Gastroesophageal sphincter (tissue), 4 donors: ENCODE data around the gene C16orf92. TPM values are rescaled to one million over a fixed set of nuclear protein-coding genes. Genes with fewer than 3 reads are reported as not detected.

ENCODE experiments used
- ATAC-seq: fragments of 150-250 bp; one replicate; pipeline ENCODE4 v1.9.1; 2016; ENCODE audit warnings: mild to moderate bottlenecking, moderate library complexity
- H3K27ac ChIP-seq, 4 donors: fragments of 200-600 bp; sonication (generic) in 3 of 4; 1 replicate in 3 of 4; 2 replicates in 1 of 4; pipeline ENCODE4 v1.5.1; 2016 to 2019
- H3K27me3 ChIP-seq: fragments of 200-600 bp; sonication (generic); one replicate; pipeline ENCODE4 v1.5.1; 2019
- H3K36me3 ChIP-seq, 2 donors: fragments of 200-600 bp; sonication (generic); one replicate each; pipeline ENCODE4 v1.5.1; 2019; ENCODE audit warnings: control low read depth in 1 of 2
- H3K4me1 ChIP-seq, 3 donors: fragments of 200-600 bp; sonication (generic); 1 replicate in 2 of 3; 2 replicates in 1 of 3; pipeline ENCODE4 v1.5.1; 2016 to 2019; ENCODE audit warnings: control low read depth in 2 of 3
- H3K4me3 ChIP-seq, 2 donors: fragments of 200-600 bp; sonication (generic); one replicate each; pipeline ENCODE4 v1.5.1; 2019; ENCODE audit warnings: mild to moderate bottlenecking in 1 of 2, moderate library complexity in 1 of 2
- H3K9me3 ChIP-seq, 3 donors: fragments of 200-600 bp; sonication (generic); one replicate each; pipeline ENCODE4 v1.5.1; 2017 to 2019; ENCODE audit warnings: control low read depth in 2 of 3
- EP300 ChIP-seq: sonication (generic); formaldehyde crosslinking; IDR thresholded peaks from one replicate; pipeline ENCODE4 v1.6.1; 2017; ENCODE audit warnings: antibody characterized with exemption, mild to moderate bottlenecking
- POLR2A ChIP-seq, 2 donors: fragments of 450-650 bp; IDR thresholded peaks; one replicate each; pipeline ENCODE4 v1.6.1; 2017; ENCODE audit warnings: antibody characterized with exemption in 2 of 2, mild to moderate bottlenecking in 2 of 2, moderate library complexity in 1 of 2
- POLR2AphosphoS5 ChIP-seq: sonication (generic); formaldehyde crosslinking; IDR thresholded peaks from one replicate; pipeline ENCODE4 v1.6.1; 2017; ENCODE audit warnings: antibody characterized with exemption
- WGBS, 2 donors: methylation state at CpG; one replicate each; pipeline ENCODE4 v1.1.5; 2018; ENCODE audit warnings: low coverage in 1 of 2; 5-methylcytosine and 5-hydroxymethylcytosine counted together
- total RNA-seq, 4 donors: library from RNA; depleted of rRNA; stranded (reverse); fragments of >200 nt; gene quantifications; one replicate each; pipeline ENCODE4 v1.1.0, GENCODE V29; 2016
- TF ChIP-seq, protein P1 (sequence below), 4 experiments: fragments of 200-600 bp in 2 of 4; fragments of 450-650 bp in 2 of 4; sonication (generic) in 1 of 4; IDR thresholded peaks; one replicate each; pipeline ENCODE4 v1.5.1; 2017 to 2019; ENCODE audit warnings: antibody characterized with exemption in 4 of 4, mild to moderate bottlenecking in 2 of 4, moderate library complexity in 2 of 4

Gene C16orf92
- total RNA-seq, 4 donors from 2014 or later: not detected

DNA sequence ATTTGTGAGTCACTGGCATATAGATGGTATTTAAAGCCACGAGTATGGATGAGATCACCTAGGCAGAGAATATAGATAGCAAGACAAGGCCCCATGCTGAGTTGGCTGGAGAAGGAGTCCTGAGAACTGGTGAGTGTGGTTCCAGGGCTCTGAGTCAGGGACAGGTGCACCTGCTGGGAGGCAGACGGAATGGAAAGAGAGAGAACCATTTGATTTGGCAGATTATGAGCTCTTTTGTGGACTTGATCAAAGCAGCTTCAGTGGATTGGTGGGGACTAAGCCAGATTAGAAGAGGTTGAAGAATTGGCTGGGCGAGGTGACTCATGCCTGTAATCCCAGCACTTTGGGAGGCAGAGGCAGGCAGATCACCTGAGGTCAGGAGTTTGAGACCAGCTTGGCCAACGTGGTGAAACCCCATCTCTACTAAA, 4.3 kb upstream of the C16orf92 start:
- Histone ChIP-seq H3K27ac (no peak overlapping the region), H3K27me3 (no peaks in the 10 kb centered on the region), H3K9me3 (no peaks in the 10 kb centered on the region), H3K4me3 (no peak overlapping the region), H3K36me3 (no peaks in the 10 kb centered on the region), H3K4me1 (peaks cover 0 to 14% (median 4%) of the 10 kb centered on the region in 3 donors)
- no peak for ATAC-seq
- TF ChIP-seq, protein P1, sequence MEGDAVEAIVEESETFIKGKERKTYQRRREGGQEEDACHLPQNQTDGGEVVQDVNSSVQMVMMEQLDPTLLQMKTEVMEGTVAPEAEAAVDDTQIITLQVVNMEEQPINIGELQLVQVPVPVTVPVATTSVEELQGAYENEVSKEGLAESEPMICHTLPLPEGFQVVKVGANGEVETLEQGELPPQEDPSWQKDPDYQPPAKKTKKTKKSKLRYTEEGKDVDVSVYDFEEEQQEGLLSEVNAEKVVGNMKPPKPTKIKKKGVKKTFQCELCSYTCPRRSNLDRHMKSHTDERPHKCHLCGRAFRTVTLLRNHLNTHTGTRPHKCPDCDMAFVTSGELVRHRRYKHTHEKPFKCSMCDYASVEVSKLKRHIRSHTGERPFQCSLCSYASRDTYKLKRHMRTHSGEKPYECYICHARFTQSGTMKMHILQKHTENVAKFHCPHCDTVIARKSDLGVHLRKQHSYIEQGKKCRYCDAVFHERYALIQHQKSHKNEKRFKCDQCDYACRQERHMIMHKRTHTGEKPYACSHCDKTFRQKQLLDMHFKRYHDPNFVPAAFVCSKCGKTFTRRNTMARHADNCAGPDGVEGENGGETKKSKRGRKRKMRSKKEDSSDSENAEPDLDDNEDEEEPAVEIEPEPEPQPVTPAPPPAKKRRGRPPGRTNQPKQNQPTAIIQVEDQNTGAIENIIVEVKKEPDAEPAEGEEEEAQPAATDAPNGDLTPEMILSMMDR (IDR thresholded peaks at IDR 0.05): no peak
- no peak for TF ChIP-seq EP300
- WGBS, 2 donors: 66 to 89% methylated on average over 3 to 4 of the region's 4 CpGs

DNA sequence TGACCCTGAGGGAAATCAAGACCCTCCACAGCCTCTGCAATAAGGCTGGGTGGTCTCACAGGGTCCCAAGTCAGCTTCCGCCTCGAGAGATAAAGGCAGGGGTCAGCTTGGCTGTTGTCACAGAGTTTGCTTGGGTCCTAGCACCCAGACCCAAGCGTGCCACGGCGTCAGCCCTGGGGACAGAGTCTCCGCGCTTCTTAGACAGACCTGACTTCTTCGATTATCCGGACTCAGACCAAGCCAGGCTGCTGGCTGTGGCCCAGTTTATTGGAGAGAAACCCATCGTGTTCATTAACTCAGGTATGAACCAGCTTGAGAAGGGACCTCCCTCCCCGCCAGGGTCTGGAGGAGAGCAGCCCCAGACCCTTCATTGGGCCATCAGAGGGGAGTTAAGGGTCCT, 588 bp downstream of the C16orf92 start:
- Histone ChIP-seq H3K4me3 (no peak overlapping the region), H3K27ac (no peak overlapping the region), H3K9me3 (no peaks in the 10 kb centered on the region), H3K36me3 (no peaks in the 10 kb centered on the region), H3K27me3 (peaks cover 45% of the 10 kb centered on the region), H3K4me1 (peaks cover 0 to 14% (median 4%) of the 10 kb centered on the region in 3 donors)
- 80% methylated on average over 5 of the region's 11 CpGs; no CpG with 5 or more reads in 1 of the 2 donors for WGBS, 2 donors
- no peak for ATAC-seq
- TF ChIP-seq POLR2AphosphoS5 (no peak), POLR2A (IDR thresholded peaks at IDR 0.05) (no peak), EP300 (no peak)
- TF ChIP-seq, protein P1 (IDR thresholded peaks at IDR 0.05): no peak

DNA sequence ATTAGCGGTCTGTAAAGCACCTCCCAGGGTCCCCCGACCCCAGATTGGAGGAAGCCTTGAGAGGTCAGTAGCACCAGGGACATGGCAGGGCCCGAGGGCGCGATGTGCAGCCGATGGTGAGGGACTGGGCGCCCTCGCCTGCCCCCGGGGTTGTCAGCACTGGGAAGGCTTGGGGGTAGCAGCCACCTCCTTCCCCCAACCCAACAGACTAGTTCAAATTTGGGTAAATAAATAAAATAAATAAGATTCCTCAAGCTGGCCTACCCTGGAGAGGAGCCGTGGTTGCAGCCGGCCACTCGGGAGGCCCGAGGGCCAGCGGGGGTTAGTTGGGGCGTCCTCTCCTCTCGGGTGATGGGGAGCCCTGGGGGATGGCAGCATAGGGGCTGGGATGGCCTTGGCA, 1.5 kb downstream of the C16orf92 start:
- H3K9me3 ChIP-seq: no peaks in the 10 kb centered on the region
- no peak for ATAC-seq
- H3K4me3 ChIP-seq: no peak overlapping the region
- TF ChIP-seq, protein P1 (IDR thresholded peaks at IDR 0.05): no peak
- no peak for TF ChIP-seq EP300
- TF ChIP-seq POLR2AphosphoS5: no peak
- TF ChIP-seq POLR2A (IDR thresholded peaks at IDR 0.05): no peak
- WGBS, 2 donors: no CpG with 5 or more reads among the region's 16 CpGs
- H3K4me1 ChIP-seq: peaks cover 0 to 14% (median 4%) of the 10 kb centered on the region in 3 donors
- H3K27me3 ChIP-seq: peaks cover 54% of the 10 kb centered on the region
- H3K27ac ChIP-seq: no peak overlapping the region
- H3K36me3 ChIP-seq: no peaks in the 10 kb centered on the region

GRCh38 chr16:30025156-30025555, 2.2 kb downstream of the C16orf92 start:
- no peaks in the 10 kb centered on the region for H3K9me3 ChIP-seq
- H3K27ac ChIP-seq: no peak overlapping the region
- no peak for ATAC-seq
- 40 to 60% methylated on average over 2 of the region's 20 CpGs for WGBS, 2 donors
- TF ChIP-seq POLR2AphosphoS5 (no peak), EP300 (no peak), POLR2A (IDR thresholded peaks at IDR 0.05) (no peak)
- TF ChIP-seq, protein P1 (IDR thresholded peaks at IDR 0.05): no peak
- H3K36me3 ChIP-seq: no peaks in the 10 kb centered on the region
- peaks cover 61% of the 10 kb centered on the region for H3K27me3 ChIP-seq
- H3K4me3 ChIP-seq: no peak overlapping the region
- peaks cover 0 to 14% (median 4%) of the 10 kb centered on the region in 3 donors for H3K4me1 ChIP-seq

GRCh38 chr16:30025574-30025973, 2.6 kb downstream of the C16orf92 start:
- 80% methylated on average over 3 of the region's 7 CpGs for WGBS, 2 donors
- Histone ChIP-seq H3K36me3 (no peaks in the 10 kb centered on the region), H3K4me3 (no peak overlapping the region), H3K27ac (no peak overlapping the region), H3K4me1 (peaks cover 0 to 18% (median 4%) of the 10 kb centered on the region in 3 donors), H3K9me3 (no peaks in the 10 kb centered on the region), H3K27me3 (peaks cover 65% of the 10 kb centered on the region)
- ATAC-seq: no peak
- TF ChIP-seq, protein P1 (IDR thresholded peaks at IDR 0.05): no peak
- no peak for TF ChIP-seq POLR2AphosphoS5
- TF ChIP-seq EP300: no peak
- TF ChIP-seq POLR2A (IDR thresholded peaks at IDR 0.05): no peak
